Right kidney (tissue), 1 donor: ENCODE data around the gene COL5A2.

Experiments used
- DNase-seq: peaks from one replicate; pipeline ENCODE4 v3.0.0-alpha.2; 2016

Gene COL5A2

GRCh38 chr2:189181706-189182105 is 2.1 kb upstream of the COL5A2 start:
- DNase-seq: no peak

GRCh38 chr2:189178726-189179569 is 613 bp downstream of the COL5A2 start:
- DNase-seq: peak; percentile 60

- DNase-seq: no peak
These were observed 1.5 kb downstream of the COL5A2 start for GRCh38 chr2:189178054-189178453.

- no peak for DNase-seq
These were observed 2.2 kb downstream of the COL5A2 start for GRCh38 chr2:189177251-189177840.

DNA sequence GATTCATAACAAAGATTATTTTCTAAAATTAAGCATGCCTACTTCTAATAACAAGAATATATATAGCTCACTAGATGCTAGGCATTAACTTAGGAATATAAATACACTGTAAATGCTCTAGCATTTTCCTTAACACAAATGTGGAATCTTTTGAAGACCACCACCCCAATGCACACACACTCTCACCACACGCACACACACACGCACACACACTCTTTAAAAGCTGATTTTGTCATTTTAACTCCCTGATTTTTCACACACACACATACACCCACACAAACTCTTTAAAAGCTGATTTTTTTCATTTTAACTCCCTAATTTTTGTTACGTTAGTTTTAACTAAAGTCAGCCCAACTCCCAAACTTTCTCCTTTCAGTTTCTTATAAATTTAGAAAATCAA is 3.0 kb downstream of the COL5A2 start:
- no peak for DNase-seq

DNA sequence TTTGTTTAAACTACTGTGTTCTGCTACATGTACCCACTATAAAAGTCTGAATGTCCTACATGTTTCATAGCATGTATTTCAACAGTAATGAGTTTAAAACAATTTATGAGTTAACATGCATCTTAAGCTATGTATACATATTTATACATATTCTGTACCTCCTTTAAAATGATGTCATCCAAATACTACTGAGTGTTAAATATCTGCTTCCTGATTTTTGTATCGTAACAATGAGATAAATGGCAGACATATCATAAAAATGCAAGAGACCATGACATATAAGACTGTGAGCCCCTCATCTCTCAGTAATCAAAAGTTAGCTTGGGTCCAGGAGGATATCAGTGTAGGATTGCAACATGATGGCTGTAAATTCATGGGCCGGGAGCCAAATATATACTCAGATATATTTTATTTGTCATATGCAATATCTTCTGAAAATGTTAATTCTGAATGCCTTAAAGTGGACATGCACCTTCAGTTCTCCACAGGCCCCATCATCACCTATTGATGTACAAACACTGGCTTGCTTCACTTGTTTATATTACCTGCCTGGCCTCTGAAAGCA is 3.6 kb downstream of the COL5A2 start:
- DNase-seq: no peak

GRCh38 chr2:189171956-189172609 is 7.5 kb downstream of the COL5A2 start:
- DNase-seq: no peak

- no peak for DNase-seq
These were observed 10.6 kb downstream of the COL5A2 start for GRCh38 chr2:189168856-189169499.

DNA sequence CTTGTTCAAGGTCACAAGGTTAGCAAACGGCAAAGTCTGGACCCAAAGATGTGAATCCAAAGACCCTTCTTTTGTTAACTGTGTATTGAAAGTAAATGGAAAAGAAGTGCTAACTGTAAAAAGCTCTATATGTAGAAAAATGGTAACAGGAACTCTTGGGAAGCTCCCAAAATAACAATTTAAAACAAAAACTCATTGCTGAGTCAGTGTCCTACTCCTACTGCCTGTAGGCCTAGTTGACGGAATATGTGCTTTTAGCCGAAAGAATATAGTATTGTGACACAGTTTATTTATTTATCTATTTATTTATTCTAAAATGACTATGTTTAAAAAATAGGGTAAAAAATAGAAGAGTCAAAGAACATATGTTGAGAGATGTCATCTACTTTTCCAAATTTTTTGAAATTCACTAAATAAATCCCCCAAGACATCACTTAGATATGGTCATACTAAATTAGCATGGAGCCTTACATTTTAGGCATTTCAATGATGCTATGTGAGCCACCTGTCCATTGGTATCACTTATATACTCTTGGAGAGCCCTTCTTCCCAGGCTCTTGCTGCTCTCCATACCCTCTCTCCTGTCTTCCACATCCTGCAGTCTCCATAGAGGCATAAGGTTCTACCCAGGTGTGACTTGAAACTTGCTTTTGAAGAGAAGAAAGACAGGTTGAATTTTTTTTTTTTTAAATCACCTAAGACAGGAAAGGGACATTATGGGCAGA is 13.7 kb downstream of the COL5A2 start:
- no peak for DNase-seq

- no peak for DNase-seq
These were observed 14.8 kb downstream of the COL5A2 start for GRCh38 chr2:189164746-189165145.

GRCh38 chr2:189163889-189164288 is 15.7 kb downstream of the COL5A2 start:
- DNase-seq: no peak

DNA sequence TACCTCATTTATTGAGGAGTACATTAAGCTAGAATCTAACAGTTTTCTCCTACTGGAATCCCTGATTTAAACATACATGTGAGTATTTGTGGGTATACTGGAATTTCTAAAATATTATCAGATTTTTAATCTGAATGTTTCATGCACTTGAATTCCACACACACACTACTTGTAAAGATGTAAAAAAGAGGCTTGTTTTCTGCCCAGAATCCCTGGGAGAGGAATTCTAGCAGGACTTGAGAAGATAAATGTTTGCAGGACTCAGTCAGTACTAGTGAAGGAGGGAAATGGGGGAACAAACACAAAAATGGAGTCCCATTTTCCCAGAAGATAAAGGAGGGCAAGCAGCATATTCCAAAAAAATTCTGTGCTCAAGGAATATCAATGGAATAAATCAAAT is 17.0 kb downstream of the COL5A2 start:
- DNase-seq: no peak

GRCh38 chr2:189161894-189162293 is 17.7 kb downstream of the COL5A2 start:
- no peak for DNase-seq

GRCh38 chr2:189159717-189160116 is 19.8 kb downstream of the COL5A2 start:
- no peak for DNase-seq

DNA sequence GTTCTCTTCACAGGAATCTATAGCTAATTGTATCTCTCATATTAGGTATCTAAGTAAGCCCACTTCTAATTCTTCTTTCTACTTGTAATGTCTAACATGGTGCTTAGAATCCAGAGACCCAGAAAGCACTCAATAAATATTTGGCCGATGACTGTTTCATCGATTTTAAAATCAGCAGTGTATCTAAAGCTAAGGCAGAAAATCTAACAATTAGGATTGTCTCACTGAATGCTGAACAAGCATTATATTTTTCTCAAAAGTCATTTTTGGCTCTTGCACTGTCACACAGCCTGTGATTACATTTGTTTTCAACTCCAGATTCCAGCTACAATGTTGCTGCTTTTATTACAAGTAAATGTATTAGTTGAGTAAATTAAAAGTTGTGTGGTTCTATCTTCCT is 20.3 kb downstream of the COL5A2 start:
- DNase-seq: no peak

DNA sequence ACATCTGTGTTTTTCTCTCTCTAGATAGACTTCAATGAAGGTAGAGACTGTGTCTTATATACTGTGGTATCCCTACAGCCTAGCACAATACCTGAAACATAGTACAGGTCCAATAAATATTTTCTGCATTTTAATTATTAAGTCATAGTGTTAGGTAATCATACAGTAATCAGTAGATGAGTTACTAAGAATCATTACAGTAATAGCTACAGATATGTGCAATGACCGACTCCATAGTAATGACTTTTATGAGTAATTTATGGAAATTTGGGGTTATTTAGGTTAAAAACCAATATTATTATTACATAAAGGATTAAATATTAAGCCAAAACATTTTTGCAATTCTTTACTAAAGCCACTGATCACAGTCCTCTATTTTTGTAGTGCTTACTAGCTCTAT is 21.6 kb downstream of the COL5A2 start:
- no peak for DNase-seq

DNA sequence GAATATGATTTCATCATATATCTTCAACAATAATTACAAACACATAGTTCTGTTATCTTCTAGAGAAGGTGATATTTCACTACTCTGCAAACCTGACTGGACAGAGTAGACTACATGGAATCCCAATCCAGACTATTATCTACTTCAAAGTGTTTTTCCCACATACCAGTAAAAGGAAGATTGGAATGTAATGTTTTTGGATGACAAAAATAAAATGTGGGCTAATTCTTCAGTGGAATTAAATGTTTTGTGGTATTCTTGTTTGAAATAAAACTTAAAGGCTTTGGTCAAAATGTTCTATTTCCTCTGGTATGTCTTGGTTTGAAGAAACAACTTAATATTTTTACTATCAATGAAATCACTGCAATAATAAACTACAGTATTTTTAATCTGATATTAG is 22.1 kb downstream of the COL5A2 start:
- DNase-seq: no peak

DNA sequence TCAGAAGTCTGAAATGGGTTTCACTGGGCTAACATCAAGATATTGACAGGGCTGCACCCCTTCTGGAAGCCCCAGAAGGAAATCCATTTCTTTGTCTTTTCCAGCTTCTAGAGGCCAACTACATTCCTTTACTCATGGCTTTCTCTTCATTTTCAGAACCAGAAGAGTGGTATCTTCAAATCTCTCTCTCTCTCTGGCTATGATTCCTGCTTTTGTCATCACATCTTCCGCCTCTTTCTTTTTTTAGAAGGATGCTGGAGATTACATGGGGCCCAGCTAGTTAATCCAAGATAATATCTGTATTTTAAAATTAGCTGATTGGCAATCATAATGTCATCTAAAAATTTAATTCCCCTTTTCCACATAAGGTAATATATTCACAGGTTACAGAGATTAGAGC is 23.8 kb downstream of the COL5A2 start:
- DNase-seq: no peak

- no peak for DNase-seq
These were observed 25.9 kb downstream of the COL5A2 start for GRCh38 chr2:189153619-189154018.

DNA sequence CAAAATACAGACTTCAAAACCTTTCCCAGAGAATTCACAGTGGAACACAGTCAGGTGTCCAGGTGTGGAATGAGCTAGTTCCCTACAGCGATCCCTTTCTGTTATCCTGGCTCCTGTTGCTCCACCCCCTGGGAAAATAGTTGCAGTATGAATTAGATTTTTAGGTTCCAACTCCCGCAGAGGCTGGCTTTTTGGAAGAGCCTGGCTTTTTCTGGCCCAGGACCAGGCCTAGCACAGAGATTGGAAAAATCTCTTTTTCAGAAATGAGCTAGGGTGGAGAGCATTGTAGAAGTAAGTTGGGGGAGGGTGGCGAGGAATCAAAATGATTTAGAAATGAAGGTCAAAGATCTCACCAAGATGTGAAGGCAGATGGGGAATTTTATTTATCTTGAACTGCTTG is 27.1 kb downstream of the COL5A2 start:
- no peak for DNase-seq

- no peak for DNase-seq
These were observed 27.7 kb downstream of the COL5A2 start for GRCh38 chr2:189151906-189152305.

- no peak for DNase-seq
These were observed 29.5 kb downstream of the COL5A2 start for GRCh38 chr2:189150033-189150432.
